CD4-positive, CD25-positive, alpha-beta regulatory T cell (primary cell): ENCODE data around the gene RAB11FIP4. TPM values are rescaled to one million over a fixed set of nuclear protein-coding genes. Genes with fewer than 3 reads are reported as not detected.

Source experiments
- ATAC-seq, 2 donors: fragments of 150-1000 bp; cut with Tn5 transposase; one replicate each; pipeline ENCODE4 v1.10.0; 2021; ENCODE audit warnings: low read depth in 2 of 2, moderate number of reproducible peaks in 2 of 2, moderate library complexity in 1 of 2
- DNase-seq, 3 donors: peaks; one replicate each; pipeline versions ENCODE4 v3.0.0 to v3.0.0-alpha.2; 2012 to 2022; ENCODE audit warnings: mixed read lengths in 1 of 3
- H3K27ac ChIP-seq: one replicate; pipeline ENCODE4 v1.7.0; 2013; ENCODE audit warnings: mild to moderate bottlenecking, low read length; ENCODE audit not compliant: insufficient read depth, poor library complexity, severe bottlenecking
- H3K27me3 ChIP-seq: one replicate; pipeline ENCODE4 v1.7.0; 2013; ENCODE audit warnings: low read length; ENCODE audit not compliant: control insufficient read depth, insufficient read depth
- H3K36me3 ChIP-seq: one replicate; pipeline ENCODE4 v1.7.0; 2013; ENCODE audit warnings: mild to moderate bottlenecking, low read length, moderate library complexity; ENCODE audit not compliant: control insufficient read depth, insufficient read depth
- H3K4me1 ChIP-seq: 2 replicates; pipeline ENCODE4 v1.7.0; 2013; ENCODE audit warnings: mild to moderate bottlenecking, low read length; ENCODE audit not compliant: insufficient read depth, control insufficient read depth, poor library complexity, severe bottlenecking
- H3K4me3 ChIP-seq: one replicate; pipeline ENCODE4 v1.7.0; 2013; ENCODE audit warnings: low read depth, mild to moderate bottlenecking, low read length, moderate library complexity
- H3K9me3 ChIP-seq, 2 experiments: 1 replicate in 1 of 2; 2 replicates in 1 of 2; pipeline ENCODE4 v1.7.0; 2013; ENCODE audit warnings: low read length in 2 of 2, mild to moderate bottlenecking in 1 of 2, moderate library complexity in 1 of 2; ENCODE audit not compliant: control insufficient read depth in 2 of 2
- H3K27ac Mint-ChIP-seq, 3 donors: one replicate each; pipeline ENCODE4 v1.8.0; 2020 to 2022; ENCODE audit warnings: mild to moderate bottlenecking in 3 of 3, mixed read lengths in 3 of 3, moderate library complexity in 2 of 3
- H3K27me3 Mint-ChIP-seq: one replicate; pipeline ENCODE4 v1.8.0; 2022; ENCODE audit warnings: mild to moderate bottlenecking, mixed read lengths
- H3K36me3 Mint-ChIP-seq: one replicate; pipeline ENCODE4 v1.8.0; 2020; ENCODE audit warnings: mixed read lengths
- H3K4me1 Mint-ChIP-seq, 4 donors: one replicate each; pipeline ENCODE4 v1.8.0; 2020 to 2022; ENCODE audit warnings: mixed read lengths in 4 of 4, mild to moderate bottlenecking in 1 of 4
- H3K4me3 Mint-ChIP-seq, 4 donors: one replicate each; pipeline ENCODE4 v1.8.0; 2020 to 2022; ENCODE audit warnings: mild to moderate bottlenecking in 4 of 4, mixed read lengths in 4 of 4, moderate library complexity in 3 of 4
- H3K9me3 Mint-ChIP-seq, 7 donors: one replicate each; pipeline ENCODE4 v1.8.0; 2020 to 2022; ENCODE audit warnings: mixed read lengths in 7 of 7, mild to moderate bottlenecking in 3 of 7, moderate library complexity in 2 of 7
- polyA plus RNA-seq, 4 donors: library from polyadenylated mRNA; unstranded; fragments of 300-500 nt; fragmentation: Illumina TruSeq; gene quantifications; one replicate each; pipeline ENCODE4 v1.2.3, GENCODE V29; 2021
- total RNA-seq: library from RNA; stranded (reverse); gene quantifications from one replicate; pipeline ENCODE4 v1.2.3, GENCODE V29; 2022

Gene RAB11FIP4
- total and polyA plus RNA-seq, 5 donors from 2014 or later = 23.1 to 79.7 (median 23.6) TPM

DNA sequence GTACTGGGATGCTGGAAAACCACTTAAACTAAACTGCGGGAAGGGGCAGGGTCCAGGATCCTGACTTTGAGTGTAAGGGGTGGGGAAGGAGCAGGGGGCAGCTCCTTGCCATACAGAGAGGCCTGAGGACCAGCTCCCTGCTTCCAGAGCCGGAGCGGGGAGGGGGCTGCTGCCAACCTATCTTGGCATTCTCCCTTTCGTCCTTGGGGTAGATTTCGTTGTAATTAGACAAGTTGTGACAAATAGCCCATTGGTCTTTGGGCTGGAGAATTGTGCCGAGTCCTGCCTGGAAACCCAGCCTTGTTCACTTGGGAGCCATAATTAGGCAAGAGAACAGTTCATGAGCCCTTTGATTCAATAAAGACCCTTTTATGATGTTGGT, 175.5 kb downstream of the RAB11FIP4 start:
- Histone ChIP-seq H3K9me3 (no peaks in the 10 kb centered on the region), H3K36me3 (no peaks in the 10 kb centered on the region), H3K4me3 (no peak overlapping the region), H3K27ac (no peak overlapping the region), H3K4me1 (no peaks in the 10 kb centered on the region), H3K27me3 (no peaks in the 10 kb centered on the region)
- no peak for DNase-seq
- Mint-ChIP-seq H3K36me3 (no peaks in the 10 kb centered on the region), H3K9me3 (peaks cover 0 to 3% (median 0%) of the 10 kb centered on the region in 7 donors), H3K27ac (no peak overlapping the region), H3K4me3 (no peak overlapping the region), H3K27me3 (peaks cover 10% of the 10 kb centered on the region), H3K4me1 (peaks cover 0 to 2% (median 0%) of the 10 kb centered on the region in 4 donors)
- no peak for ATAC-seq

DNA sequence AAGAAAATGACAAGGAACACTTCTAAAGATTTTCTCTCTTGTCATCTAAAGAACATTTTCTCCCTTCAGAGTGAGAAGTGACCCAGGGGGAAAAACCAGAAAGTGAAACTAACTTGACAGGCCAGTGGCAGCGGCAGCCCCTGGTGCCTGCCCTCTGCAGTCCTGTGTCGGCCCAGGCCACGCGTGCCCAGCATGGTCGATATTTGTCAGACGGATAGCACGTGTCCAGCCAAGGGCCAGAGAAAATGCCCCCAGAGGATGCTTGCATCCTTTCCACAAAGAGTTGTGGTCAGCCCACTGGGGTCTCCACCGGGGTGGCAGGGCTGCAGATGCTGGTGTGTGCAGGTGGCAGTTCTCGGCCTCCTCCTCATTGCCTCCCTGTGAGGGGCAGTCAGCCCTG, 176.6 kb downstream of the RAB11FIP4 start:
- Mint-ChIP-seq H3K4me3 (no peak overlapping the region), H3K27ac (no peak overlapping the region), H3K4me1 (peaks cover 0 to 2% (median 0%) of the 10 kb centered on the region in 4 donors), H3K27me3 (peaks cover 15% of the 10 kb centered on the region), H3K36me3 (no peaks in the 10 kb centered on the region), H3K9me3 (peaks cover 0 to 3% (median 0%) of the 10 kb centered on the region in 7 donors)
- DNase-seq (no peak), ATAC-seq (no peak)
- Histone ChIP-seq H3K9me3 (no peaks in the 10 kb centered on the region), H3K4me3 (no peak overlapping the region), H3K27ac (no peak overlapping the region), H3K36me3 (no peaks in the 10 kb centered on the region), H3K4me1 (no peaks in the 10 kb centered on the region), H3K27me3 (no peaks in the 10 kb centered on the region)

DNA sequence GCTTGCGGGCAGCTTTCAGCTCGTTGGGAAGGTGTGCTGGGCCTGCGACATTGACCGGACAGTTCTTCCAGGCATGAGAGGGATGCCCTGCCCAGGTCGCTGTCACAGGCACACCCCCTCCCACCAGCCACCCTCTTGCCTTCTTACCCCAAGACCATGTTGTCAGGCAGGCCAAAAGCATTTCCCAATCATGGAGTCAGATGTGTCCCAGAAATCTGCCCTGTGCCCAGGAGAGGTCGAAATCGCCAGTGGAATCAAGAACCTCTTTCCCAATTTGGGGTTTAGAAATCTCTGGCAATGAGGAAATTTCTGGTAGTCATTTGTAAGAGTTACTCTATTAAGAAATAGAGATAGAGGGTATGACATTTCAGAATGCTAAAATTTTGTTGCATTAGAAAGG, 177.1 kb downstream of the RAB11FIP4 start:
- ATAC-seq (no peak), DNase-seq (no peak)
- no peaks in the 10 kb centered on the region for H3K36me3 Mint-ChIP-seq
- H3K27ac ChIP-seq = no peak overlapping the region
- no peaks in the 10 kb centered on the region for H3K4me1 ChIP-seq
- peaks cover 0 to 3% (median 0%) of the 10 kb centered on the region in 7 donors for H3K9me3 Mint-ChIP-seq
- H3K27ac Mint-ChIP-seq = no peak overlapping the region
- no peaks in the 10 kb centered on the region for H3K9me3 ChIP-seq
- H3K4me3 ChIP-seq = no peak overlapping the region
- peaks cover 0 to 2% (median 0%) of the 10 kb centered on the region in 4 donors for H3K4me1 Mint-ChIP-seq
- no peaks in the 10 kb centered on the region for H3K36me3 ChIP-seq
- H3K4me3 Mint-ChIP-seq = no peak overlapping the region
- H3K27me3 Mint-ChIP-seq = peaks cover 17% of the 10 kb centered on the region
- no peaks in the 10 kb centered on the region for H3K27me3 ChIP-seq

DNA sequence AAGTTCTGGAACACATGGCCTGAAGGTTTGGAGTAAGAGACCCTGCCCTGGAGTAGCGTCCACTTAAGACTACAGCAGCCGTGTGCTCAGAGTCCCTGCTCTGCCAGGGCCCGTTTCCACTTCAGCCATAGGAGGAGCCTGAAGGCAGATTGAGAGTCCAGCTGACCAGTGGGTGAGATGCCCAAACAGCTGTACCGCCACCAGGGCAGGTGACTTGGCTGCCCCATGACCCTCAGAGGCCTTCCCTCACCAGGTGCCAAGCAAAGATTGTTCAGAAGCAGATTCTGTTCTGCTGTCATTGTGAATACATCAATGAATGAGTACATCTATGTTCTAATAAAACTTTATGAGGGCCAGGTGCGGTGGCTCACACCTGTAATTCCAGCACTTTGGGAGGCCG, 178.8 kb downstream of the RAB11FIP4 start:
- Mint-ChIP-seq H3K4me1 (peaks cover 0 to 2% (median 0%) of the 10 kb centered on the region in 4 donors), H3K27me3 (peaks cover 17% of the 10 kb centered on the region), H3K4me3 (no peak overlapping the region)

DNA sequence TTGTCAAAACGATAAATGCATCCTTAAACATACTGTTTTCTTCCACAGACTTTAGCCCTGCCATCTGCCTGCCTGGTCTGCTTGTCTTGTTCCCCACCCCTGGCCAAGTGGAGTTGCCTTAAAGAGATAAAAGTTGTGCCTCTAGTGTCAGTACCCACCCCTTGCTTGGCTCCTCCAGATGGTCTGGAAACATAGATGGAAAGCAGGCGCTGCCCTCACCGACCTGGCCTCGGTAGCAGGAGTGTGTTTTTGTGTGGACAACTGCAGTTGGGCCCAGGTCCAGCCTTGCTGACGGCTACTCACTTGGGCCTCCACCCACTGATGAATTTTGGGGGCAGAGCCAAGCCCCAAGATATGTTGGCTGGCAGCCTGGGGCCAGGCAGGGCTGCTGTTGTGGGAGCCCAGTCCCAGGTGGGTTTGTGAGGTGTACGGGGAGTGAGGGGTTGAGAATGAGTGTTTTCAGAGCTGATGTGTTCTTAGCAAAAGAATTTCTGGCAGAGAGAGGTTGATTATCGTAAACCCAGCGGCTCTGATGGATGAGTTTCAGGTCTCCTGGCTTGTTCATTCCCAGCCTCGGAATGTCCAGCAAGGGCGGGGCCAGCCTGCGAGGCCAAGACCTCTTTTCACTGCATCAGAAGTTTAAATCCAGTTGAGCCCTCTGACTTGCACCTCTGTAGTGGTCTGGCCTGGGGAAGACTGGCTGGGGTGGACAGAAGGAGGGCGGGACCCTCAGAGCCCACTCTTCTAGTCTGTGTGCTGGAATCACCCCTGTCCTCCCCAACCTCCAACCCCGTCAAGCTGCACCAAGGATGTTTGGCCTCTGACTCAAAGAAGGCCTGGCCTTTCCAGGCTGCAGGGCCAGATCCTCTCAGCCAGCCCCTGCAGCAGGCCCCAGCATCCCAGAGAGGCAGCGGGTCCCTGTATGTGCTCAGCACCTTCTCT, 179.7 kb downstream of the RAB11FIP4 start:
- Histone ChIP-seq H3K9me3 (no peaks in the 10 kb centered on the region), H3K27me3 (no peaks in the 10 kb centered on the region), H3K36me3 (no peaks in the 10 kb centered on the region), H3K27ac (no peak overlapping the region), H3K4me3 (no peak overlapping the region), H3K4me1 (no peaks in the 10 kb centered on the region)
- Mint-ChIP-seq H3K36me3 (no peaks in the 10 kb centered on the region), H3K4me3 (peak overlapping the region in 1 of 4 donors; percentile 33), H3K4me1 (peaks cover 0 to 2% (median 0%) of the 10 kb centered on the region in 4 donors), H3K27me3 (peaks cover 17% of the 10 kb centered on the region), H3K27ac (no peak overlapping the region), H3K9me3 (peaks cover 0 to 3% (median 0%) of the 10 kb centered on the region in 7 donors)
- ATAC-seq (no peak), DNase-seq (no peak)

More for the DNA sequence above, 178.8 kb downstream of the RAB11FIP4 start:
- Mint-ChIP-seq H3K9me3 (peaks cover 0 to 3% (median 0%) of the 10 kb centered on the region in 7 donors), H3K36me3 (no peaks in the 10 kb centered on the region), H3K27ac (no peak overlapping the region)
- no peaks in the 10 kb centered on the region for H3K9me3 ChIP-seq
- ATAC-seq = no peak
- H3K4me3 ChIP-seq = no peak overlapping the region
- no peaks in the 10 kb centered on the region for H3K27me3 ChIP-seq
- H3K36me3 ChIP-seq = no peaks in the 10 kb centered on the region
- no peak for DNase-seq
- H3K27ac ChIP-seq = no peak overlapping the region
- no peaks in the 10 kb centered on the region for H3K4me1 ChIP-seq

DNA sequence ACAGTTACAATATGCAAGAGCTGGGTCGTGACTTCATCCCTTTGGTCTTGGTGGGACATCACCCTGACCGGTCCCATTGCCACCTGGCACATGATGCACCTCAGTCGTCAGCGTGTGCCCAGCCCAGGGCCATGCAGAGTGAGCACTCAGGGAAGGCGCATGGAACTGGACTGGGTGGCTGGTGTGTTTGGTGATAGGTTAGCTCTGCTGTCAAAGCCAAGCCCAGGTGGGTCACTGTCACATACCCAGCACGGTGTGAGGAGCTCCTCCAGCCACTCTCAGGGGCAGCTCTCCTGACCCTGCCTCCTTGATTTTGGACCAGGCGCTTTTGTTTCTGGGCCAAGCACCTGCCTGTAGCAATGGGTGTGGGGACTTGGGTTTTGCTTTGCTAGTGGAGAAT, 180.9 kb downstream of the RAB11FIP4 start:
- DNase-seq (no peak), ATAC-seq (no peak)
- no peaks in the 10 kb centered on the region for H3K36me3 ChIP-seq
- Mint-ChIP-seq H3K9me3 (peaks cover 0 to under 1% (median 0%) of the 10 kb centered on the region in 7 donors), H3K4me1 (peaks cover 0 to under 1% (median 0%) of the 10 kb centered on the region in 4 donors), H3K36me3 (no peaks in the 10 kb centered on the region), H3K27me3 (peaks cover 15% of the 10 kb centered on the region), H3K4me3 (no peak overlapping the region), H3K27ac (no peak overlapping the region)
- no peaks in the 10 kb centered on the region for H3K9me3 ChIP-seq
- no peak overlapping the region for H3K4me3 ChIP-seq
- no peaks in the 10 kb centered on the region for H3K4me1 ChIP-seq
- H3K27me3 ChIP-seq = no peaks in the 10 kb centered on the region
- no peak overlapping the region for H3K27ac ChIP-seq

DNA sequence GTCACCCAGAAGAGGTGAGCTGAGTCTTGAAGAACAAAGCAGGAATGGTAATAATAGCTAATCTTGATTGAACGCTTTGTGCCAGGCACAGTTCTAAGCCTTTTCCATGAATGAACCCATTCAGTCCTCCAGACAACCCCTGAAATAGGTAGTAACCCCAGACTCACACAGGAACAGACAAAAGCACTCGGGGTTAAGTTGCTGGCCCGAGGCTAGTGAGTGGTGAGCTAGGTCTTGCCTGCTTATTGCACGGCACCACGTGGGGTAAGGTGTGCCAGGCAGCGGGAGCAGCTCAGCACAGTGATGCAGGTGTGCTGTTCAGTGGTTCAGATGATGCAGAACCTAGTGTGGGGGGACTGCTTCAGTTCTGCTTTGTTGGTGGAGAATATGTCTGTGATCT, 181.6 kb downstream of the RAB11FIP4 start:
- Mint-ChIP-seq H3K9me3 (no peaks in the 10 kb centered on the region), H3K4me3 (no peak overlapping the region), H3K4me1 (no peaks in the 10 kb centered on the region), H3K27ac (no peak overlapping the region), H3K27me3 (peaks cover 8% of the 10 kb centered on the region), H3K36me3 (no peaks in the 10 kb centered on the region)
- no peak overlapping the region for H3K4me3 ChIP-seq
- H3K36me3 ChIP-seq = no peaks in the 10 kb centered on the region
- ATAC-seq (no peak), DNase-seq (no peak)
- H3K27me3 ChIP-seq = no peaks in the 10 kb centered on the region
- no peak overlapping the region for H3K27ac ChIP-seq
- no peaks in the 10 kb centered on the region for H3K4me1 ChIP-seq
- no peaks in the 10 kb centered on the region for H3K9me3 ChIP-seq

DNA sequence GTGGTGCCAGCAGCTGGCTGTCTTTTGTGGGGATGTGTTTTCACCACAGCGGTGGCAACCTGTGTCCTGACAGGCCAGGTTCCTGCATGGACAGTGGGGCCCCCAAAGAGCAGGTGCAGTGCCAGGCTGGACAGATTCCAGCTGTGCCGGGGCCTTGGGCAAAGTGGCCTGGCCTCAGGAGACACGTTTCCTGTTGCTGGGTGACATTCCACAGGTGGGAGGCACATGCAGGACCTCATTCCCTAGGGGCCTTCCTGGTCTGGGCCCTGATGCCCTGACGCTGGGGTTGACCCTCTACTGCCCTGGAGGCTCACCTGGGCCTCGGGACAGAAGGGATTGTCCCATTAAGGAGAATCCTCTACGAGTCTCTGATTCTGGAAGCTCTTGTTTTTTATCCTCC, 182.4 kb downstream of the RAB11FIP4 start:
- Histone ChIP-seq H3K9me3 (no peaks in the 10 kb centered on the region), H3K4me1 (no peaks in the 10 kb centered on the region), H3K4me3 (no peak overlapping the region), H3K27me3 (no peaks in the 10 kb centered on the region), H3K27ac (no peak overlapping the region), H3K36me3 (no peaks in the 10 kb centered on the region)
- Mint-ChIP-seq H3K9me3 (no peaks in the 10 kb centered on the region), H3K4me1 (no peaks in the 10 kb centered on the region), H3K36me3 (no peaks in the 10 kb centered on the region), H3K27ac (no peak overlapping the region), H3K27me3 (peaks cover 8% of the 10 kb centered on the region), H3K4me3 (no peak overlapping the region)
- ATAC-seq (no peak), DNase-seq (no peak)
